Measurements from ENCODE around the gene PPP2R2C.

Gene PPP2R2C

GRCh38 chr4:6422866-6423265 is 49.5 kb downstream of the PPP2R2C start:
- Histone ChIP-seq H3K36me3 (ENCODE audit: control insufficient read depth in 2 of 2, insufficient read depth in 1 of 2, low read length in 2 of 2) (peaks cover 0 to 3% of the 10 kb centered on the region in 2 experiments; a peak in 1 of 3 replicates), H3K9me3 (ENCODE audit: control insufficient read depth, insufficient read depth, low read depth, low read length) (no peaks in the 10 kb centered on the region), H3K4me1 (ENCODE audit: control insufficient read depth, insufficient read depth, low read length) (no peaks in the 10 kb centered on the region), H3K4me3 (ENCODE audit: low read depth, low read length) (no peak overlapping the region), H3K27ac (ENCODE audit: extremely low read depth, low read depth, low read length) (no peak overlapping the region)
- ChIA-PET CTCF (no interaction called here), POLR2A (no interaction called here)
- TF ChIP-seq ZNF16 (tag by site-specific recombination; IDR thresholded peaks at IDR 0.05; ENCODE audit: low read depth) (no peak), ZNF157 (tag by site-specific recombination; IDR thresholded peaks at IDR 0.05) (peak; percentile 95)

GRCh38 chr4:6422105-6422504 is 50.3 kb downstream of the PPP2R2C start:
- Histone ChIP-seq H3K27ac (ENCODE audit: extremely low read depth, low read depth, low read length) (no peak overlapping the region), H3K4me3 (ENCODE audit: low read depth, low read length) (no peak overlapping the region), H3K9me3 (ENCODE audit: control insufficient read depth, insufficient read depth, low read depth, low read length) (no peaks in the 10 kb centered on the region), H3K36me3 (ENCODE audit: control insufficient read depth in 2 of 2, insufficient read depth in 1 of 2, low read length in 2 of 2) (peaks cover 0 to 3% of the 10 kb centered on the region in 2 experiments; a peak in 1 of 3 replicates), H3K4me1 (ENCODE audit: control insufficient read depth, insufficient read depth, low read length) (no peaks in the 10 kb centered on the region)
- POLR2A ChIA-PET, result no interaction called here
- CTCF ChIA-PET, result no interaction called here
- TF ChIP-seq ZSCAN30 (tag by site-specific recombination; IDR thresholded peaks at IDR 0.05) (no peak), ZNF214 (tag by site-specific recombination; IDR thresholded peaks at IDR 0.05; ENCODE audit: borderline replicate concordance) (no peak), ZNF23 (tag by site-specific recombination; IDR thresholded peaks at IDR 0.05; ENCODE audit: borderline replicate concordance) (no peak), ZNF10 (tag by site-specific recombination; IDR thresholded peaks at IDR 0.05) (no peak), YY2 (tag by site-specific recombination; IDR thresholded peaks at IDR 0.05) (no peak), PBX3 (CRISPR knock-in tag; IDR thresholded peaks at IDR 0.05) (no peak), ZNF223 (tag by site-specific recombination; IDR thresholded peaks at IDR 0.05) (no peak)

GRCh38 chr4:6421397-6421796 is 51.0 kb downstream of the PPP2R2C start:
- H3K4me3 ChIP-seq (ENCODE audit: low read depth, low read length), result no peak overlapping the region
- no peaks in the 10 kb centered on the region for H3K4me1 ChIP-seq (ENCODE audit: control insufficient read depth, insufficient read depth, low read length)
- H3K27ac ChIP-seq (ENCODE audit: extremely low read depth, low read depth, low read length), result no peak overlapping the region
- H3K36me3 ChIP-seq (ENCODE audit: control insufficient read depth in 2 of 2, insufficient read depth in 1 of 2, low read length in 2 of 2), result peaks cover 0 to 3% of the 10 kb centered on the region in 2 experiments; a peak in 1 of 3 replicates
- POLR2A ChIA-PET, result no interaction called here
- CTCF ChIA-PET, result no interaction called here
- H3K9me3 ChIP-seq (ENCODE audit: control insufficient read depth, insufficient read depth, low read depth, low read length), result no peaks in the 10 kb centered on the region
- TF ChIP-seq ZNF140 (tag by site-specific recombination; IDR thresholded peaks at IDR 0.05), result no peak
- no peak for TF ChIP-seq ZNF692 (tag by site-specific recombination; IDR thresholded peaks at IDR 0.05)
- no peak for TF ChIP-seq ZNF654 (tag by site-specific recombination; IDR thresholded peaks at IDR 0.05; ENCODE audit: low read depth)
- no peak for TF ChIP-seq GFI1B (tag by site-specific recombination; IDR thresholded peaks at IDR 0.05)
- TF ChIP-seq ZNF48 (tag by site-specific recombination; IDR thresholded peaks at IDR 0.05), result no peak
- no peak for TF ChIP-seq PRDM6 (tag by site-specific recombination; IDR thresholded peaks at IDR 0.05)
- TF ChIP-seq ZNF157 (tag by site-specific recombination; IDR thresholded peaks at IDR 0.05), result no peak
- no peak for TF ChIP-seq ZNF610 (tag by site-specific recombination; IDR thresholded peaks at IDR 0.05; ENCODE audit: borderline replicate concordance)
- TF ChIP-seq SALL2 (tag by site-specific recombination; IDR thresholded peaks at IDR 0.05; ENCODE audit: borderline replicate concordance), result no peak
- no peak for TF ChIP-seq CTCF (tag by site-specific recombination; IDR thresholded peaks at IDR 0.05)
- no peak for TF ChIP-seq ZNF555 (tag by site-specific recombination; conservative IDR thresholded peaks at IDR 0.05)
- no peak for TF ChIP-seq ZNF747 (tag by site-specific recombination; IDR thresholded peaks at IDR 0.05)
- TF ChIP-seq ZNF133 (tag by site-specific recombination; IDR thresholded peaks at IDR 0.05), result no peak
- TF ChIP-seq ZNF280D (tag by site-specific recombination; IDR thresholded peaks at IDR 0.05), result no peak
- TF ChIP-seq SP7 (tag by site-specific recombination; IDR thresholded peaks at IDR 0.05), result no peak
